Osteoblast (primary cell): ENCODE measurements around the gene SCRN3. TPM values are rescaled to one million over a fixed set of nuclear protein-coding genes. Genes with fewer than 3 reads are reported as not detected.

Source experiments
- DNase-seq: peaks from one replicate; pipeline ENCODE4 v3.0.0; 2011; ENCODE audit warnings: low spot score, mixed read lengths; ENCODE audit not compliant: insufficient read length; ENCODE audit errors: missing footprints
- H2AFZ ChIP-seq: 2 replicates; pipeline ENCODE4 v1.6.0; 2011; ENCODE audit warnings: mild to moderate bottlenecking, low read length
- H3K27ac ChIP-seq: 2 replicates; pipeline ENCODE4 v1.5.1; 2011; ENCODE audit warnings: mild to moderate bottlenecking, low read depth, low read length, moderate library complexity
- H3K27me3 ChIP-seq: 2 replicates; pipeline ENCODE4 v1.6.0; 2012; ENCODE audit warnings: mild to moderate bottlenecking, control low read depth, inconsistent platforms, low read length, moderate library complexity; ENCODE audit not compliant: insufficient read depth
- H3K36me3 ChIP-seq: 2 replicates; pipeline ENCODE4 v1.5.1; 2011; ENCODE audit warnings: mild to moderate bottlenecking, low read length, control low read depth, moderate library complexity; ENCODE audit not compliant: insufficient read depth
- H3K4me1 ChIP-seq: 2 replicates; pipeline ENCODE4 v1.5.1; 2011; ENCODE audit warnings: mild to moderate bottlenecking, low read length, control low read depth, moderate library complexity; ENCODE audit not compliant: insufficient read depth
- H3K4me2 ChIP-seq: 2 replicates; pipeline ENCODE4 v1.6.0; 2011; ENCODE audit warnings: mild to moderate bottlenecking, low read length; ENCODE audit not compliant: insufficient read depth
- H3K4me3 ChIP-seq: fragments of 200-600 bp; sonication (generic); 3 replicates; pipeline ENCODE4 v1.5.1; 2012; ENCODE audit warnings: mild to moderate bottlenecking, low read length, inconsistent platforms; ENCODE audit not compliant: insufficient read depth
- H3K79me2 ChIP-seq: 2 replicates; pipeline ENCODE4 v1.6.0; 2012; ENCODE audit warnings: mild to moderate bottlenecking, low read length, control low read depth, inconsistent platforms; ENCODE audit not compliant: insufficient read depth
- H3K9me3 ChIP-seq: 2 replicates; pipeline ENCODE4 v1.5.1; 2011; ENCODE audit warnings: low read depth, low read length, control low read depth
- H4K20me1 ChIP-seq: 2 replicates; pipeline ENCODE4 v1.6.0; 2012; ENCODE audit warnings: mild to moderate bottlenecking, low read length, control low read depth; ENCODE audit not compliant: insufficient read depth
- total RNA-seq: library from RNA; depleted of rRNA; stranded (reverse); fragments of >200 nt; gene quantifications from 2 replicates; pipeline ENCODE4 v1.2.3, GENCODE V29; 2012
- TF ChIP-seq, protein P1 (sequence below): IDR thresholded peaks from 2 replicates; pipeline ENCODE4 v1.5.1; 2011; ENCODE audit warnings: mild to moderate bottlenecking, low read depth, low read length, moderate library complexity; ENCODE audit errors: extremely low read depth

SCRN3 gene
- total RNA-seq, 1 donor: 29.7 TPM

DNA sequence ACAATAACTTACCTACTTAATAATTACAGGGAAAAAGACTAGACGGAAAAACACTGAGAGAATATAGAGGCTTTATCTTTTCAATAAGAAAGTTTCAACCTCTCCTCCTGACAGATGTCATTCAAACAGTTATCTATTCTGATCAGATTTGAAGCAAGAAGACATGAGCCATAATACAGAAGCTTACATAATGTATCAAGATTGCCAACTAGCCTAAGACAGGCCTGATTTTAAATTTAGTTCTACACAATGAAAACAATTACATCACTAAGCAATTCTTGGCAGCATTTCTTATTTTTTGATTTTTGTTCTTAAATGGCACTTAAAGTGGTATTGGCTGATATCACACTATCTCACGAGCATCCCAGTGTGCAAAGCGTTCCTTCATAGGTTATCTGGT lies 49.7 kb downstream of the SCRN3 start:
- H4K20me1 ChIP-seq: no peaks in the 10 kb centered on the region
- no peaks in the 10 kb centered on the region for H3K9me3 ChIP-seq
- no peak overlapping the region for H2AFZ ChIP-seq
- H3K36me3 ChIP-seq: no peaks in the 10 kb centered on the region
- peak; percentile 64 for DNase-seq
- H3K4me1 ChIP-seq: peaks cover 11% of the 10 kb centered on the region
- no peaks in the 10 kb centered on the region for H3K79me2 ChIP-seq
- H3K27me3 ChIP-seq: no peaks in the 10 kb centered on the region
- no peak overlapping the region for H3K4me2 ChIP-seq
- no peak overlapping the region for H3K4me3 ChIP-seq
- TF ChIP-seq, protein P1, sequence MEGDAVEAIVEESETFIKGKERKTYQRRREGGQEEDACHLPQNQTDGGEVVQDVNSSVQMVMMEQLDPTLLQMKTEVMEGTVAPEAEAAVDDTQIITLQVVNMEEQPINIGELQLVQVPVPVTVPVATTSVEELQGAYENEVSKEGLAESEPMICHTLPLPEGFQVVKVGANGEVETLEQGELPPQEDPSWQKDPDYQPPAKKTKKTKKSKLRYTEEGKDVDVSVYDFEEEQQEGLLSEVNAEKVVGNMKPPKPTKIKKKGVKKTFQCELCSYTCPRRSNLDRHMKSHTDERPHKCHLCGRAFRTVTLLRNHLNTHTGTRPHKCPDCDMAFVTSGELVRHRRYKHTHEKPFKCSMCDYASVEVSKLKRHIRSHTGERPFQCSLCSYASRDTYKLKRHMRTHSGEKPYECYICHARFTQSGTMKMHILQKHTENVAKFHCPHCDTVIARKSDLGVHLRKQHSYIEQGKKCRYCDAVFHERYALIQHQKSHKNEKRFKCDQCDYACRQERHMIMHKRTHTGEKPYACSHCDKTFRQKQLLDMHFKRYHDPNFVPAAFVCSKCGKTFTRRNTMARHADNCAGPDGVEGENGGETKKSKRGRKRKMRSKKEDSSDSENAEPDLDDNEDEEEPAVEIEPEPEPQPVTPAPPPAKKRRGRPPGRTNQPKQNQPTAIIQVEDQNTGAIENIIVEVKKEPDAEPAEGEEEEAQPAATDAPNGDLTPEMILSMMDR: no peak
- H3K27ac ChIP-seq: no peak overlapping the region

DNA sequence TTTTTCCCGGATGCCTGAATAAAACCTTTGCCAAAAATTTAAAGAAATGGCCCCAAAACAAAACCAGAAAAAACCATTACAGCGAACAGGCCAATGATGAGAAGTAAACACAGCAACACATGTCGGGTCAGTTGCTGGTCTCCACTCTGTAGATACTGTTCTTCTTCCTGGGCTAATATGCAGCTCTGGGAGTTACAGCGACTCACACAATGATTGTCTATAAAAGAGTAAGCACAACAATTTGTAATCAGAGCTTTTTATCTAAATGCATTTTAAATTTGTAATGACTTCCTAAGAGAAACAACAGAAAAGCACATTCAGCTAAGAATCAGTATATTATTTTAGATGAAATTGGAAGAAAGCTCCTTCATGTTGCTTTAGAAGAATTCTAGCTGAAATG lies 51.0 kb downstream of the SCRN3 start:
- H2AFZ ChIP-seq: no peak overlapping the region
- TF ChIP-seq, protein P1: no peak
- no peak for DNase-seq

DNA sequence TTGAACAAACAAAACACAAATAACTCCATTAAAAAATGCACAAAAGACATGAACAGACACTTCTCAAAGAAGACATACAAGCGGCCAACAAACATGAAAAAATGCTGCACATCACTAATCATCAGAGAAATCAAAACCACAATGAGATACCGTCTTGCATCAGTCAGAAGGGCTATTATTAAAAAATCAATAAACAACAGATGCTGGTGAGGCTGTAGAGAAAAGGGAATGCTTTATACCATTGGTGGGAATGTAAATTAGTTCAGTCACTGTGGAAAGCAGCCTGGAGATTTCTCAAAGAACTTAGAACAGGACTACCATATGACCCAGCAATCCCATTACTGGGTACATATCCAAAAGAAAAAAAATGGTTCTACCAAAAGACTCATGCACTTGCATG lies 53.5 kb downstream of the SCRN3 start:
- no peak for DNase-seq
- Histone ChIP-seq H3K27ac (no peak overlapping the region), H2AFZ (no peak overlapping the region), H4K20me1 (no peaks in the 10 kb centered on the region), H3K4me2 (no peak overlapping the region), H3K79me2 (no peaks in the 10 kb centered on the region), H3K36me3 (no peaks in the 10 kb centered on the region), H3K9me3 (no peaks in the 10 kb centered on the region), H3K27me3 (no peaks in the 10 kb centered on the region), H3K4me1 (no peaks in the 10 kb centered on the region), H3K4me3 (no peak overlapping the region)
- TF ChIP-seq, protein P1: no peak

More for the DNA sequence above, 51.0 kb downstream of the SCRN3 start:
- Histone ChIP-seq H3K4me3 (no peak overlapping the region), H3K36me3 (no peaks in the 10 kb centered on the region), H3K4me2 (no peak overlapping the region), H3K27me3 (no peaks in the 10 kb centered on the region), H3K9me3 (no peaks in the 10 kb centered on the region), H3K4me1 (peaks cover 11% of the 10 kb centered on the region), H3K79me2 (no peaks in the 10 kb centered on the region), H4K20me1 (no peaks in the 10 kb centered on the region), H3K27ac (no peak overlapping the region)

DNA sequence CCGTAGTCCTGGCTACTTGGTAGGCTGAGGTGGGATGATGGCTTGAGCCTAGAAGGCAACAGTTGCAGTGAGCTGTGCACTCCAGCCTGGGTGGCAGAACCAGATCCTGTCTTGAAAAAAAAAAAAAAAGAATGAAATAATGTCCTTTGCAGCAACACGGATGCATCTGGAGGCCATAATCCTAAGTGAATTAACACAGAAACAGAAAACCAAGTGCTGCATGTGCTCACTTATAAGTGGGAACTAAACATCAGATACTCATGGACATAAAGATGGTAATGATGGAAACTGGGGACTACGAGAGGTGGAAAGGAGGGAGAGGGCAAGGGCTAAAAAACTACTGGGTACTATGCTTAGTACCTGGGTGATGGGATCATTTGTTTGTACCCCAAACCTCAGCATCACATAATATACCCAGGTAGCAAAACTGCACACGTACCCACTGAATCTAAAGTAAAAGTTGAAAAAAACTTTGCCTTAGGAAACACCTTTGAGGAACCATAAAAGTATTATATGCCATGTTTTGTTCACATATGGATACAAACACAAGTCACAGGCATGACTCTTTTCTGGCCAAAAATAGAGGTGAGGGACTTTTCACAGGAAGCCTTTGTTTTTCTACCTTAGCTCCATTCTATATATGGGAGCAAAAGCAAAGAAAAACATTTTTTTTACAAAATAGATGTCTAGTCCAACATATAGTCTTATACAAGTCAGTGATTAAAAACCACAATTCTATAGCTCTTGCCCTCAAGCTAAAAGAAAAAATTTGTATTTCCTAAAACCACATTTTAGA lies 54.7 kb downstream of the SCRN3 start:
- Histone ChIP-seq H3K4me3 (no peak overlapping the region), H4K20me1 (no peaks in the 10 kb centered on the region), H3K4me1 (no peaks in the 10 kb centered on the region), H3K4me2 (no peak overlapping the region), H3K9me3 (no peaks in the 10 kb centered on the region), H3K36me3 (no peaks in the 10 kb centered on the region), H3K79me2 (no peaks in the 10 kb centered on the region), H3K27me3 (no peaks in the 10 kb centered on the region), H3K27ac (no peak overlapping the region), H2AFZ (no peak overlapping the region)
- TF ChIP-seq, protein P1: no peak
- DNase-seq: no peak
